ENCODE results near the gene MTARC2. TPM values are rescaled to one million over a fixed set of nuclear protein-coding genes. Genes with fewer than 3 reads are reported as not detected.

MTARC2 gene
- total and polyA plus RNA-seq, 10 of the 15 experiments (the other 5 are each of a cell fraction or from before 2014, with no cell fraction given): 1.9 to 5.5 (median 3.3) TPM

- no TSS peak for BruUV-seq (replicated peaks)
- Histone ChIP-seq H3K4me1 (ENCODE audit: control insufficient read depth, insufficient read depth, low read length) (no peaks in the 10 kb centered on the region), H3K79me2 (ENCODE audit: control insufficient read depth, insufficient read depth, low read length) (no peaks in the 10 kb centered on the region), H3K27me3 (replicated peaks in 1 of 2; ENCODE audit: control insufficient read depth in 2 of 2, insufficient read depth in 2 of 2, low read length in 1 of 2) (no peaks in the 10 kb centered on the region), H3K9ac (ENCODE audit: control insufficient read depth, insufficient read depth, low read length) (no peak overlapping the region), H3K36me3 (ENCODE audit: control insufficient read depth in 2 of 2, insufficient read depth in 2 of 2, low read length in 1 of 2) (no peaks in the 10 kb centered on the region), H2AFZ (ENCODE audit: control insufficient read depth, low read depth, low read length) (no peak overlapping the region), H3K27ac (ENCODE audit: control insufficient read depth, insufficient read depth) (no peak overlapping the region), H3K4me2 (ENCODE audit: control insufficient read depth, insufficient read depth) (no peak overlapping the region), H3K9me3 (replicated peaks; ENCODE audit: control insufficient read depth, insufficient read depth, low read length) (no peaks in the 10 kb centered on the region; the same call in 2 of the 3 replicates), H4K20me1 (ENCODE audit: control insufficient read depth, insufficient read depth) (no peaks in the 10 kb centered on the region), H3K4me3 (no peak overlapping the region)
- CTCF ChIA-PET: interaction anchor here (1.0 to 3.1 kb wide), 5 partner anchors 17 to 482 kb away, joined by 3 to 14 read pairs (median 6); no protein-coding TSS in a partner anchor
- POLR2A ChIA-PET: interaction anchor here (1.0 kb wide), 1 partner anchor 70 kb away, joined by 3 read pairs; no protein-coding TSS in a partner anchor
- FAIRE-seq (no peak), ATAC-seq (no peak), DNase-seq (ENCODE audit: low read depth, low spot score) (no peak)
- in situ Hi-C loops (cut with MboI): no loop called here
- SMC1A ChIA-PET (ENCODE audit: uncharacterized antibody, unreplicated experiment): interaction anchor here (1.2 kb wide), 1 partner anchor 12 kb away, joined by 4 read pairs; no protein-coding TSS in a partner anchor
- RAD21 ChIA-PET (ENCODE audit: unreplicated experiment): no interaction called here
- TF ChIP-seq YY1 (IDR thresholded peaks at IDR 0.05; ENCODE audit: low read depth, low read length) (no peak), EED (IDR thresholded peaks at IDR 0.05; ENCODE audit: low read depth) (no peak), MTA2 (IDR thresholded peaks at IDR 0.05; ENCODE audit: low read depth) (no peak), EZH2 (IDR thresholded peaks at IDR 0.05; ENCODE audit: borderline replicate concordance, control insufficient read depth, low read depth, low read length) (no peak), BHLHE40 (IDR thresholded peaks at IDR 0.05; ENCODE audit: borderline replicate concordance in 1 of 2, low read depth in 2 of 2, low read length in 1 of 2) (no peak), IKZF2 (IDR thresholded peaks at IDR 0.05) (no peak), POLR2AphosphoS5 (IDR thresholded peaks at IDR 0.05; ENCODE audit: low read length) (no peak)
- TF ChIP-seq, protein P1, sequence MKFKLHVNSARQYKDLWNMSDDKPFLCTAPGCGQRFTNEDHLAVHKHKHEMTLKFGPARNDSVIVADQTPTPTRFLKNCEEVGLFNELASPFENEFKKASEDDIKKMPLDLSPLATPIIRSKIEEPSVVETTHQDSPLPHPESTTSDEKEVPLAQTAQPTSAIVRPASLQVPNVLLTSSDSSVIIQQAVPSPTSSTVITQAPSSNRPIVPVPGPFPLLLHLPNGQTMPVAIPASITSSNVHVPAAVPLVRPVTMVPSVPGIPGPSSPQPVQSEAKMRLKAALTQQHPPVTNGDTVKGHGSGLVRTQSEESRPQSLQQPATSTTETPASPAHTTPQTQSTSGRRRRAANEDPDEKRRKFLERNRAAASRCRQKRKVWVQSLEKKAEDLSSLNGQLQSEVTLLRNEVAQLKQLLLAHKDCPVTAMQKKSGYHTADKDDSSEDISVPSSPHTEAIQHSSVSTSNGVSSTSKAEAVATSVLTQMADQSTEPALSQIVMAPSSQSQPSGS (IDR thresholded peaks at IDR 0.05; ENCODE audit: low read length): no peak
- TF ChIP-seq, protein P2, sequence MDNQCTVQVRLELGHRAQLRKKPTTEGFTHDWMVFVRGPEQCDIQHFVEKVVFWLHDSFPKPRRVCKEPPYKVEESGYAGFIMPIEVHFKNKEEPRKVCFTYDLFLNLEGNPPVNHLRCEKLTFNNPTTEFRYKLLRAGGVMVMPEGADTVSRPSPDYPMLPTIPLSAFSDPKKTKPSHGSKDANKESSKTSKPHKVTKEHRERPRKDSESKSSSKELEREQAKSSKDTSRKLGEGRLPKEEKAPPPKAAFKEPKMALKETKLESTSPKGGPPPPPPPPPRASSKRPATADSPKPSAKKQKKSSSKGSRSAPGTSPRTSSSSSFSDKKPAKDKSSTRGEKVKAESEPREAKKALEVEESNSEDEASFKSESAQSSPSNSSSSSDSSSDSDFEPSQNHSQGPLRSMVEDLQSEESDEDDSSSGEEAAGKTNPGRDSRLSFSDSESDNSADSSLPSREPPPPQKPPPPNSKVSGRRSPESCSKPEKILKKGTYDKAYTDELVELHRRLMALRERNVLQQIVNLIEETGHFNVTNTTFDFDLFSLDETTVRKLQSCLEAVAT (IDR thresholded peaks at IDR 0.05): no peak
- intact Hi-C loops (cut with micrococcal nuclease; ENCODE audit: unreplicated experiment): no loop called here
- 60% methylated on average over 3 of the region's 3 CpGs for WGBS (ENCODE audit: insufficient coverage, insufficient replicate concordance, low lambda C conversion rate, missing lambda C conversion rate)
These were observed 49.1 kb upstream of the MTARC2 start for GRCh38 chr1:220699044-220699443.

Data from GM12878 (cell line).